K562 (cell line): ENCODE data around the gene ZNF143. TPM values are rescaled to one million over a fixed set of nuclear protein-coding genes. Genes with fewer than 3 reads are reported as not detected.

Source experiments
- CBX2 ChIP-seq: fragments of 200-600 bp; sonication (generic); IDR thresholded peaks from one replicate; pipeline ENCODE4 v1.6.1; 2012; ENCODE audit warnings: mild to moderate bottlenecking, low read length, inconsistent platforms; ENCODE audit not compliant: insufficient read depth, poor library complexity, severe bottlenecking
- FOXK1 ChIP-seq: sonication (generic); formaldehyde crosslinking; IDR thresholded peaks from 2 replicates; pipeline ENCODE4 v1.8.0; 2022; ENCODE audit warnings: missing genetic modification reagents, mild to moderate bottlenecking, borderline replicate concordance
- GABPA ChIP-seq: fragments of 200-800 bp; sonication (Bioruptor generic); conservative IDR thresholded peaks from 2 replicates; pipeline ENCODE4 v1.6.1; 2016; ENCODE audit warnings: low read depth, missing genetic modification characterization, missing compliant biosample characterization
- NFYB ChIP-seq: IDR thresholded peaks from 2 replicates; pipeline ENCODE4 v1.6.1; 2011; ENCODE audit warnings: mild to moderate bottlenecking, moderate library complexity; ENCODE audit not compliant: insufficient read length; ENCODE audit errors: extremely low read depth
- RBBP5 ChIP-seq: fragments of 200-600 bp; sonication (generic); IDR thresholded peaks from 2 replicates; pipeline ENCODE4 v1.6.1; 2012; ENCODE audit warnings: borderline replicate concordance, mild to moderate bottlenecking, low read length, control low read depth, inconsistent platforms; ENCODE audit not compliant: insufficient read depth, poor library complexity, severe bottlenecking
- RBM34 ChIP-seq: fragments of 200-400 bp; formaldehyde crosslinking; IDR thresholded peaks from 2 replicates; pipeline ENCODE4 v1.6.1; 2018; ENCODE audit warnings: low read length, borderline replicate concordance; ENCODE audit not compliant: insufficient read depth
- RFX7 ChIP-seq: fragments of 250-450 bp; sonication (Bioruptor Pico); IDR thresholded peaks from 2 replicates; pipeline ENCODE4 v1.5.1; 2021; ENCODE audit warnings: mild to moderate bottlenecking
- SMAD3 ChIP-seq: fragments of 450-650 bp; formaldehyde crosslinking; conservative IDR thresholded peaks from 2 replicates; pipeline ENCODE4 v1.4.0; 2020; ENCODE audit warnings: mild to moderate bottlenecking
- TAF1 ChIP-seq: IDR thresholded peaks from 2 replicates; pipeline ENCODE4 v1.6.1; 2011; ENCODE audit warnings: mild to moderate bottlenecking, low read length, moderate library complexity; ENCODE audit not compliant: insufficient read depth, control insufficient read depth, severe bottlenecking; ENCODE audit errors: extremely low read depth
- TCF3 ChIP-seq: sonication (generic); formaldehyde crosslinking; IDR thresholded peaks from 2 replicates; pipeline ENCODE4 v1.4.0; 2020; ENCODE audit warnings: mild to moderate bottlenecking, missing genetic modification reagents
- TEAD2 ChIP-seq: fragments of 450-650 bp; IDR thresholded peaks from 2 replicates; pipeline ENCODE4 v1.6.1; 2016; ENCODE audit warnings: missing genetic modification characterization, control low read depth, missing compliant biosample characterization
- ZBTB40 ChIP-seq, 2 experiments: fragments of 450-650 bp in 1 of 2; sonication (generic) in 1 of 2; formaldehyde crosslinking in 1 of 2; IDR thresholded peaks; 2 replicates each; pipeline versions ENCODE4 v1.7.1 to v1.9.0; 2016 to 2022; ENCODE audit warnings: inconsistent platforms in 1 of 2, mild to moderate bottlenecking in 1 of 2, missing genetic modification reagents in 1 of 2
- ZBTB9 ChIP-seq: fragments of 450-650 bp; formaldehyde crosslinking; IDR thresholded peaks from 2 replicates; pipeline ENCODE4 v1.4.0; 2020; ENCODE audit warnings: mild to moderate bottlenecking, moderate library complexity
- ZFP30 ChIP-seq: fragments of 250-450 bp; sonication (Bioruptor Pico); IDR thresholded peaks from 2 replicates; pipeline ENCODE4 v1.8.0; 2022; ENCODE audit warnings: moderate library complexity, mild to moderate bottlenecking, inconsistent platforms, borderline replicate concordance
- ZNF384 ChIP-seq: IDR thresholded peaks from 2 replicates; pipeline ENCODE4 v1.6.1; 2012; ENCODE audit warnings: low read depth, low read length, improper control_type of control experiment
- ZNF75A ChIP-seq: fragments of 450-650 bp; formaldehyde crosslinking; IDR thresholded peaks from 2 replicates; pipeline ENCODE4 v1.4.0; 2020; ENCODE audit warnings: mild to moderate bottlenecking
- ZNF77 ChIP-seq: fragments of 250-450 bp; sonication (Bioruptor Pico); IDR thresholded peaks from 2 replicates; pipeline ENCODE4 v1.5.0; 2020
- ZNF780A ChIP-seq: fragments of 250-450 bp; sonication (Bioruptor Pico); IDR thresholded peaks from 2 replicates; pipeline ENCODE4 v1.5.0; 2021; ENCODE audit warnings: mild to moderate bottlenecking
- polyA plus RNA-seq, 8 experiments: library from polyadenylated mRNA; depleted of rRNA in 4 of 8; stranded (reverse) in 5 of 8; unstranded in 3 of 8; fragments of >200 nt; fragmentation: Nextera tagmentation in 2 of 8; fragmentation: Illumina TruSeq in 1 of 8; extraction: Ambion mirVana in 2 of 8; extraction: Trizol in 1 of 8; gene quantifications; 2 replicates each; pipeline versions ENCODE4 v1.2.1 to v1.2.3, GENCODE V29; 2011 to 2014; ENCODE audit warnings: inconsistent platforms in 1 of 8, missing spikeins in 1 of 8
- total RNA-seq, 7 experiments: library from RNA; depleted of rRNA in 6 of 7; stranded (reverse); fragments of >200 nt in 6 of 7; fragmentation: Illumina TruSeq in 2 of 7; extraction: Trizol in 2 of 7; gene quantifications; 2 replicates each; pipeline versions ENCODE4 v1.2.1 to v1.2.3, GENCODE V29; 2011 to 2021; ENCODE audit warnings: low replicate concordance in 1 of 7

ZNF143 gene
- total and polyA plus RNA-seq, 9 of the 15 experiments (the other 6 are each of a cell fraction or from before 2014, with no cell fraction given): 18.4 to 58.5 (median 27.1) TPM

- TF ChIP-seq ZNF75A (CRISPR knock-in tag) (no peak), FOXK1 (CRISPR knock-in tag) (no peak), RBBP5 (no peak), ZBTB9 (no peak), ZBTB40 (IDR thresholded peaks at IDR 0.05) (0 out of 2 replicates have a peak, but pooled peaks have one; percentile 41), ZBTB40 (CRISPR knock-in tag; IDR thresholded peaks at IDR 0.05) (no peak), SMAD3 (0 out of 2 replicates have a peak, but pooled peaks have one; percentile 46), CBX2 (no peak), TAF1 (no peak), ZNF780A (CRISPR knock-in tag) (no peak), NFYB (no peak), RBM34 (no peak), GABPA (0 out of 2 replicates have a peak, but pooled peaks have one; percentile 6), ZFP30 (CRISPR knock-in tag) (no peak), ZNF384 (no peak), TCF3 (no peak), ZNF77 (CRISPR knock-in tag) (no peak), TEAD2 (tag) (0 out of 2 replicates have a peak, but pooled peaks have one; percentile 18), RFX7 (no peak)
Measured at GRCh38 chr11:9566561-9567063, 105.8 kb downstream of the ZNF143 start (continued).
